Right forelimb (tissue), 1 donor: ENCODE data around the gene RUSC1.
"Not testable (repeated sequence)": the region's sequence is repeated elsewhere in the genome, so short reads cannot be mapped to it uniquely, and the experiment has no call there.

ENCODE experiments used
- DNase-seq: peaks from one replicate; pipeline ENCODE4 v3.0.0-alpha.2; 2018

RUSC1 gene

GRCh38 chr1:155320661-155321617 is at the start of gene RUSC1:
Gene RUSC1, plus strand, starts transcription at chr1:155320894. Its CDS starts 880 bp downstream, at chr1:155321774.
- DNase-seq: peak; percentile 81

GRCh38 chr1:155272466-155273342 is 48.0 kb upstream of the RUSC1 start:
- no peak for DNase-seq

GRCh38 chr1:155273343-155274245 is 47.1 kb upstream of the RUSC1 start, which contains the start of gene CLK2:
Gene CLK2, minus strand, starts transcription at chr1:155273504. Its CDS starts 2,527 bp downstream, at chr1:155270977.
- DNase-seq: peak; percentile 98

GRCh38 chr1:155277070-155277901 is 43.4 kb upstream of the RUSC1 start, which contains the start of gene HCN3:
Gene HCN3, plus strand, starts transcription at chr1:155277463. Its CDS starts 128 bp downstream, at chr1:155277591.
- DNase-seq: peak; percentile 99

- DNase-seq: peak; percentile 81
These were observed 42.6 kb upstream of the RUSC1 start for GRCh38 chr1:155277902-155278688.

GRCh38 chr1:155278689-155279160 is 42.0 kb upstream of the RUSC1 start:
- DNase-seq: no peak

GRCh38 chr1:155279268-155279667 is 41.4 kb upstream of the RUSC1 start:
- no peak for DNase-seq

GRCh38 chr1:155282488-155283091 is 38.1 kb upstream of the RUSC1 start:
- no peak for DNase-seq

- DNase-seq: no peak
These were observed 36.2 kb upstream of the RUSC1 start for GRCh38 chr1:155284476-155284875.

GRCh38 chr1:155285063-155285462 is 35.6 kb upstream of the RUSC1 start:
- DNase-seq: no peak

GRCh38 chr1:155285631-155286044 is 35.1 kb upstream of the RUSC1 start:
- DNase-seq: no peak

- no peak for DNase-seq
These were observed 34.1 kb upstream of the RUSC1 start for GRCh38 chr1:155286544-155286943.

GRCh38 chr1:155287987-155288543 is 32.6 kb upstream of the RUSC1 start:
- DNase-seq: no peak

- not testable (repeated sequence) for DNase-seq
These were observed 29.7 kb upstream of the RUSC1 start for GRCh38 chr1:155291006-155291405.

- DNase-seq: no peak
These were observed 27.5 kb upstream of the RUSC1 start for GRCh38 chr1:155293086-155293749.

GRCh38 chr1:155294520-155295182 is 26.0 kb upstream of the RUSC1 start:
- DNase-seq: no peak

- no peak for DNase-seq
These were observed 25.3 kb upstream of the RUSC1 start for GRCh38 chr1:155295183-155295941.

- no peak for DNase-seq
These were observed 24.8 kb upstream of the RUSC1 start for GRCh38 chr1:155295942-155296267.
